Measurements from ENCODE around the gene COL5A3.

Gene COL5A3

DNA sequence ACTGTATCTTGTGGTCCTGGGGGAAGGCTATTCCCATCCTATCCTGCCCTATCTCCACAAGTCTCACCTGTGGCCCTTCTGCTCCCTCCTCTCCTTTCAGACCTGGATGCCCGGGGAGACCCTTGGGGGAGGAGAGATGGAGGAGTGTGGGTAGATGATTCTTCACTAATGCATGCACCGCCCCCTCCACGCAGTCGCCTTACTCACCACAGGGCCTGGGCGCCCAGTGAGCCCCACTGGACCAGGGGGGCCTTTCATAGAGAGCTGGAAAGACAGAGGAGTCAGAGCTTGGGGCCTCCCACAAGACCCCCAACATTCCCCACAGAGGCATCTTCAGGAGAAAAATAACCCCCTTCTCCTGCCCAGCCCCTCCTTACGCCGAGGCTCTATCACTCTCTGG lies 14.3 kb downstream of the COL5A3 start:
- TF ChIP-seq ISL1 (CRISPR knock-in tag; IDR thresholded peaks at IDR 0.05) (no peak), SNAI2 (CRISPR knock-in tag; IDR thresholded peaks at IDR 0.05) (no peak), ZFP3 (CRISPR knock-in tag; IDR thresholded peaks at IDR 0.05) (no peak), ZFP30 (CRISPR knock-in tag; IDR thresholded peaks at IDR 0.05) (no peak), CSRNP3 (CRISPR knock-in tag; IDR thresholded peaks at IDR 0.05) (no peak), CSDC2 (CRISPR knock-in tag; IDR thresholded peaks at IDR 0.05) (no peak), TOX (CRISPR knock-in tag; IDR thresholded peaks at IDR 0.05; ENCODE audit: borderline replicate concordance) (no peak), PPARA (CRISPR knock-in tag; IDR thresholded peaks at IDR 0.05; ENCODE audit: borderline replicate concordance) (no peak), ARNTL (CRISPR knock-in tag; IDR thresholded peaks at IDR 0.05; ENCODE audit: borderline replicate concordance, low read depth) (no peak), ESRRG (CRISPR knock-in tag; IDR thresholded peaks at IDR 0.05) (no peak), BACH2 (CRISPR knock-in tag; IDR thresholded peaks at IDR 0.05; ENCODE audit: borderline replicate concordance) (no peak), OSR1 (CRISPR knock-in tag; IDR thresholded peaks at IDR 0.05) (no peak), TSHZ2 (CRISPR knock-in tag; IDR thresholded peaks at IDR 0.05) (no peak), ZNF565 (CRISPR knock-in tag; conservative IDR thresholded peaks at IDR 0.05; ENCODE audit: low read depth) (no peak), ZC3H10 (CRISPR knock-in tag; IDR thresholded peaks at IDR 0.05) (no peak), GLIS3 (CRISPR knock-in tag; IDR thresholded peaks at IDR 0.05) (no peak)
- TF ChIP-seq, protein P1, sequence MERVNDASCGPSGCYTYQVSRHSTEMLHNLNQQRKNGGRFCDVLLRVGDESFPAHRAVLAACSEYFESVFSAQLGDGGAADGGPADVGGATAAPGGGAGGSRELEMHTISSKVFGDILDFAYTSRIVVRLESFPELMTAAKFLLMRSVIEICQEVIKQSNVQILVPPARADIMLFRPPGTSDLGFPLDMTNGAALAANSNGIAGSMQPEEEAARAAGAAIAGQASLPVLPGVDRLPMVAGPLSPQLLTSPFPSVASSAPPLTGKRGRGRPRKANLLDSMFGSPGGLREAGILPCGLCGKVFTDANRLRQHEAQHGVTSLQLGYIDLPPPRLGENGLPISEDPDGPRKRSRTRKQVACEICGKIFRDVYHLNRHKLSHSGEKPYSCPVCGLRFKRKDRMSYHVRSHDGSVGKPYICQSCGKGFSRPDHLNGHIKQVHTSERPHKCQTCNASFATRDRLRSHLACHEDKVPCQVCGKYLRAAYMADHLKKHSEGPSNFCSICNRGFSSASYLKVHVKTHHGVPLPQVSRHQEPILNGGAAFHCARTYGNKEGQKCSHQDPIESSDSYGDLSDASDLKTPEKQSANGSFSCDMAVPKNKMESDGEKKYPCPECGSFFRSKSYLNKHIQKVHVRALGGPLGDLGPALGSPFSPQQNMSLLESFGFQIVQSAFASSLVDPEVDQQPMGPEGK (CRISPR knock-in tag; IDR thresholded peaks at IDR 0.05; ENCODE audit: borderline replicate concordance): no peak
- TF ChIP-seq, protein P2, sequence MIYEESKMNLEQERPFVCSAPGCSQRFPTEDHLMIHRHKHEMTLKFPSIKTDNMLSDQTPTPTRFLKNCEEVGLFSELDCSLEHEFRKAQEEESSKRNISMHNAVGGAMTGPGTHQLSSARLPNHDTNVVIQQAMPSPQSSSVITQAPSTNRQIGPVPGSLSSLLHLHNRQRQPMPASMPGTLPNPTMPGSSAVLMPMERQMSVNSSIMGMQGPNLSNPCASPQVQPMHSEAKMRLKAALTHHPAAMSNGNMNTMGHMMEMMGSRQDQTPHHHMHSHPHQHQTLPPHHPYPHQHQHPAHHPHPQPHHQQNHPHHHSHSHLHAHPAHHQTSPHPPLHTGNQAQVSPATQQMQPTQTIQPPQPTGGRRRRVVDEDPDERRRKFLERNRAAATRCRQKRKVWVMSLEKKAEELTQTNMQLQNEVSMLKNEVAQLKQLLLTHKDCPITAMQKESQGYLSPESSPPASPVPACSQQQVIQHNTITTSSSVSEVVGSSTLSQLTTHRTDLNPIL (CRISPR knock-in tag; IDR thresholded peaks at IDR 0.05; ENCODE audit: low read depth): no peak

DNA sequence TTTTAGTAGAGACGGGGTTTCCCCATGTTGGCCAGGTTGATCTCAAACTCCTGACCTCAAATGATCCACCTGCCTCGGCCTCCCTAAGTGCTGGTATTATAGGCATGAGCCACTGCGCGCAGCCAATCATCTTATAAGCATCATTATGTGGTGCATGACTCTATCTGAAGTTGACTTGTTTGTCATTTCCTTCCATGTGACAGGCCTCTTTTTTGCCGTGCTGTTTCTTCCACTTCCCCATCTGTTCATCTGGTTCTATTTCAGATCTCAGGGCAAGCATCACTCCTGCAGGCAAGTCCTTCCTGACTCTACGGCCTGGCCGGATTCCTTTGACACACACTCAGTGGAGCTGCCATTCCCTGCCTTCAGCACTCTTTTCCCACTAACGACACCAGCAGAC lies 15.2 kb downstream of the COL5A3 start:
- no peak for ATAC-seq
- no peak for TF ChIP-seq OSR1 (CRISPR knock-in tag; IDR thresholded peaks at IDR 0.05)
- no peak for TF ChIP-seq BACH2 (CRISPR knock-in tag; IDR thresholded peaks at IDR 0.05; ENCODE audit: borderline replicate concordance)
- no peak for TF ChIP-seq SNAI2 (CRISPR knock-in tag; IDR thresholded peaks at IDR 0.05)
- TF ChIP-seq RARB (CRISPR knock-in tag; IDR thresholded peaks at IDR 0.05): no peak
- no peak for TF ChIP-seq CSDC2 (CRISPR knock-in tag; IDR thresholded peaks at IDR 0.05)
- no peak for TF ChIP-seq TSHZ2 (CRISPR knock-in tag; IDR thresholded peaks at IDR 0.05)
- TF ChIP-seq ZC3H10 (CRISPR knock-in tag; IDR thresholded peaks at IDR 0.05): no peak
- no peak for TF ChIP-seq GLIS3 (CRISPR knock-in tag; IDR thresholded peaks at IDR 0.05)

More for the DNA sequence above, 14.3 kb downstream of the COL5A3 start:
- ATAC-seq: no peak

Measured in SK-N-SH treated with all-trans-retinoic acid at 6 μM for 48 hours (cell line).